GM18519 (cell line): ENCODE data around the gene SPHK2.
"Not testable (repeated sequence)": the region's sequence is repeated elsewhere in the genome, so short reads cannot be mapped to it uniquely, and the experiment has no call there.

Source experiments
- ATAC-seq: cut with Tn5 transposase; IDR thresholded peaks from one replicate; pipeline ENCODE4 v1.9.1; 2021; ENCODE audit warnings: mild to moderate bottlenecking, moderate library complexity; ENCODE audit not compliant: unreplicated experiment, low FRiP score

Gene SPHK2

DNA sequence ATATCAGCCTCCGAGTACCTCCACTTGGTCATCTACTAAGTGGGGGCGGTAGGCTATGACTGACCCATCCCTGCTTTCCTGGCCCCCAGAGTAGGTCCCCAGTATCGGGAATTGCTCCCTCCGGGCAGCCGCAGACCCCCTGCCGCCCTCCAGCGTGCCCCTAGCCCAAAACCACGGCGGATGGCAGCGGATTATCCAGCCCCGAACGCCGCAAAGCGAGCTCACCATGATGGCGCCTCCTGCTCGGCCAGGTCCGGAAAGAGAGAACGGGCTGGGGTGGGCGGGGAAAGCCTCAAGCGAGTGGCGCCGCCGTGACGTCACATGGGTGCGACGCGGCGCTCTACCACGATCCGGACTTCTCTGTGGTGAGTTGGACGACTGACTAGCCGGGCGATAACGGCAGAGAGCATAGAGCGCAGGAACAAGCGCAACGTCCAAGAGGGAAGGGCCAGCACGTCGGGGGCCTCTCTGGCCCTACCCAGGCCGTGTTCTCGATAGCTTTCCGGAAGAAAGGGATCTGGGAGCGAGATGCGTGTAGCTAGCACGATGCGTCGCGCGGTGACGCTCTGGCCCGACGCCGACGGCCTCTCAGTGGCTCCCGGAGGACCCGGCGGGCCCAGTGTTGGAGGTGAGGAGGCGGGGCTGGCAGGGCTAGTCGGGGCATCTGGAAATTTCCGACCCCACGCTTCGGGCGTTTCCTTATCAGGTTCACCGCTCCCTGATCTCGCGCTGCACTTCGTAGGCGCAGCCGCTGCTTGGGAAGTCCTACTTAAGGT is at the start of gene SPHK2, which contains the start of gene RPL18:
Gene SPHK2, plus strand, starts transcription at position 591 of the 776 bp plus-strand sequence. CDS start 1,009 bp downstream, outside the sequence.
Gene RPL18, minus strand, starts transcription at position 263 of the 776 bp plus-strand sequence. Its CDS starts 35 bp downstream, at position 228.
- peak; percentile 77 for ATAC-seq

DNA sequence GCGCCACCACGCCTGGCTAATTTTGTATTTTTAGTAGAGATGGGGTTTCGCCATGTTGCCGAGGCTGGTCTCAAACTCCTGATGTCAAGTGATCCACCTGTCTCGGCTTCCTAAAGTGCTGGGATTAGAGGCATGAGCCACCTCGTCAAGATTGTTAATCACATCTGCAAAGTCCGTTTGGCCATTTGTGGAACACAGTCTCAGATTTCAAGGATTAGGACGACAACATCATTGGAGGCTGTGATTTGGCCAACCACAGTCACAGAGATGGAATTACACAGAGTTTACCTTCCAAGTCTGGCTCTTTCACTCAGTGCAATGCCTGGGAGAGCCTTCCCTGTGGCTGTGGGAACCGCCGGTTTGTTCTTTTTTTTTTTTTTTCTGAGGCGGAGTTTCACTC is 49.5 kb upstream of the SPHK2 start:
- no peak for ATAC-seq

DNA sequence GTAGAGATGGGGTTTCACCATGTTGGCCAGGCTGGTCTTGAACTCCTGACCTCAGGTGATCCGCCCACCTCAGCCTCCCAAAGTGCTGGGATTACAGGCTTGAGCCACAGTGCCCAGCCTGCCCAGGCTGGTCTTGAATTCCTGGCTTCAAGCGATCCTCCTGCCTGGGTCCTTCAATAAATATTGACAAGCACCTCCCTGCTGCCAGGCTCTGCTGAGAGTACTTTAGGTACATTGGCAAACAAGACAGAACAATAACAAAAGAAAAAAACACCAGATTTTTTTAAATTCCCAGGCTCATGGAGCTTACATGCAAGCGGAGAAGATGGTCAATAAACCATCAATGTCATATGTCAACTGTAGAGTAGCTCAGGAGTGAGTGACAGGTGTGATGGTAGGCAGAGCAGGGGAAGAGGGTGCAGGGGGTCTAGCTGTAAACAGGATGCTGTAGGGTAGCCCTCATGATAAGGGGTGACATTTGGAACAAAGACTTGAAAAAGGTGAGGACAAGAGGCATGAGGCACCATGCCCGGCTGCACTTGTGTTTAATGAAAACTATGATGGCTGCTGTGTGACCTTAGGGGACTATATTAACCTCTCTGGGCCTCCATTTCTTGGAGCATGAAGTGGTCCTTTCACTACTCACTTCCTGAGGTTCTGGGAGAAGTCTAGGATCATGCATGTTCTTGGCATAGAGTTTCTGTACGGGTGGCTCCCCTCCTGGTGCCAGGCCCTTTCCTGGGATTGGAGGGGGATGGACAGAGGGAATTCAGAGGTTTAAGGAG is 47.7 kb upstream of the SPHK2 start:
- ATAC-seq: no peak

GRCh38 chr19:48573163-48573505 is 46.2 kb upstream of the SPHK2 start:
- no peak for ATAC-seq

DNA sequence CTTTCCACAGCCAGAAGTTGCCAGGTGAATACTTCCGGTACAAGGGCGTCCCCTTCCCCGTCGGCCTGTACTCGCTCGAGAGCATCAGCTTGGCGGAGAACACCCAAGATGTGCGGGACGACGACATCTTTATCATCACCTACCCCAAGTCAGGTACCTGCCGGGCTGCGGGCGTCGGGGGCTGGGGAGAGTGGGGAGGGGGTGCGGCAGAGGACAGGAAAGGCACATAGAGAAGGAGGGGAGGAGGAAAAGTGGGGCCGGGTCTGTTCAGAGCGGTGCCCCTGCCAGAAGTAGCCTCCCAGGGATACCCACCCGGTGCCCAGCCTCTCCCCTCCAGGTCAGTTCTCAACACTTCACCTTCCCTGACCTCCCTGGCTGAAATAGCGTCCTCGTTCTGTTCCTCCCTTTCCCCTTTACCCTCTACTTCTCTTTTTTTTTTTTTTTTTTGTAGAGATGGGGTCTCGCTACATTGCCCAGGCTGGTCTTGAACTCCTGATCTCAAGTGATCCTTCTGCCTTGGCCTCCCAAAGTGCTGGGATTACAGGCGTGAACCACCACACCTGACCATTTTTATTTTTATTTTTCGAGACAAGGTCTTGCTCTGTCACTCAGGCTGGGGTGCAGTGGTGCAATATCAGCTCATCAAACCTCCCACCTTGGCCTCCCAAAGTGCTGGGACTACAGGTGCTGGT is 43.2 kb upstream of the SPHK2 start:
- no peak for ATAC-seq

GRCh38 chr19:48577908-48578307 is 41.4 kb upstream of the SPHK2 start:
- ATAC-seq: not testable (repeated sequence)

- ATAC-seq: no peak
Observed at GRCh38 chr19:48578891-48579290, 40.4 kb upstream of the SPHK2 start.

DNA sequence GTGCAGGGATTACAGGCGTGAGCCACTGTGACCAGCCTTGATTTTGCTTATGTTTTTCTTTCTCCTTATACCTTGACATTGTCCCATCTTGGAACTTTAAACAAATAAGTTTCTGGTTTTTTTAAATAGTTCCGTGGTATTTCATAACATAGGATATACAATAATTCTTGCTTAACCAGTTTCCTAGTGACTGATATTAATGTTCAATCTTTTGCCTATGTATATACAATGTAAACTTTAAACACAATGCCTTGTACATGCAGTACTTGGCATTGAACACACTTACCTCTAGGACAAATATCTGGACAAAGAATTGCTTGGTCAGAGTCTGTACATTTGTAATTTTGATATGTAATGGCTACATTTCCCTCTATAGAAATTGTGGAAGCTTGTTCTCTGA is 37.1 kb upstream of the SPHK2 start:
- ATAC-seq: no peak

DNA sequence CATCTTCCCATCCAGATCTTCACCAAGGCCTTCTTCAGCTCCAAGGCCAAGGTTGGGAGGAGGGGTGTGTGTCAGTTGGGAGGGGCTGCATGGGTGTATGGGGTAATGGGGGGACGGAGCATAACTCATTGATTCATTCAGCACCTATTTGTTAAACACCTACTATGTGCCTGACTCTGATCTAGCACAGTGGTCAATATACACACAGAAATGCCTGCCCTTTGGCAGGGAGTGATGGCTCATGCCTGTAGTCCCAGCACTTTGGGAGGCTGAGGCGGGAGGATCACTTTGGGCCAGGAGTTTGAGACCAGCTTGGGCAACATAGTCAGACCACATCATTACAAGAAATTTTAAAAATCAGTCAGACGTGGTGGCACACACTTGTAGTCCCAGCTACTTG is 31.9 kb upstream of the SPHK2 start:
- no peak for ATAC-seq

- ATAC-seq: no peak
Observed at GRCh38 chr19:48588670-48589401, 30.5 kb upstream of the SPHK2 start.

- ATAC-seq: no peak
Observed at GRCh38 chr19:48591021-48591420, 28.3 kb upstream of the SPHK2 start.

DNA sequence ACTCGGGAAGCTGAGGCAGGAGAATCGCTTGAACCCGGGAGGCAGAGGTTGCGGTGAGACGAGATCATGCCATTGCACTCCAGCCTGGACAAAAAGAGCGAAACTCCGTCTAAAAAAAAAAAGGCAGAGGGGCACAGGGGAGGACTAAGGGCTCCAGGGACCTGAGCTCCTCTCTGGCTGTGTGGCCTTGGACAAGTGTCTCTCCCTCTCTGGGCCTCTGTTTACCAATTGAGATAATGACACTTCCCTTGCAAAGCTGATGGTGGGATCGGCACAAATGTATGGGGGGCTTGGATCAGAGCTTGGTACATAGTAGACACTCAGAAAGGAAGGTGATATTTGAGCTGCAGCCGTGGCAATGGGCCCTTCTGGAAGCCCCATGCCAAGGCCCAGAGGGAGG is 24.1 kb upstream of the SPHK2 start:
- ATAC-seq: no peak

DNA sequence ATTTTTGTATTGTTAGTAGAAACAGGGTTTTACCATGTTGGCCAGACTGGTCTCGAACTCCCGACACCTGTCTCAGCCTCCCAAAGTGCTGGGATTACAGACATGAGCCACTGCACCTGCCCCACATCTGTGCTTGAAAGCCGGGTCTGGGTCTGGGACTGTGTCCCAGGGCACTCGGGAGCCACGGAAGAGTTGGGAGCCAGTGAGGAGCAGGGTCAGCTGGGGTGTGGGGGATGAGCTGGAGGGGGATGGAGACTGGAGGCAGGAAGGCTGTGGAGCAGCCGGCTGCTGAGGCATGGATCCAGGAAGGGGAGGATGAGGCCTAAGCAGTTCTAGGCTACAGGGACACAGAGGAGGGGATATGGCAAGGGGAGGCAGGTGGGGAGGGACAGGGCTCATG is 23.5 kb upstream of the SPHK2 start:
- no peak for ATAC-seq

DNA sequence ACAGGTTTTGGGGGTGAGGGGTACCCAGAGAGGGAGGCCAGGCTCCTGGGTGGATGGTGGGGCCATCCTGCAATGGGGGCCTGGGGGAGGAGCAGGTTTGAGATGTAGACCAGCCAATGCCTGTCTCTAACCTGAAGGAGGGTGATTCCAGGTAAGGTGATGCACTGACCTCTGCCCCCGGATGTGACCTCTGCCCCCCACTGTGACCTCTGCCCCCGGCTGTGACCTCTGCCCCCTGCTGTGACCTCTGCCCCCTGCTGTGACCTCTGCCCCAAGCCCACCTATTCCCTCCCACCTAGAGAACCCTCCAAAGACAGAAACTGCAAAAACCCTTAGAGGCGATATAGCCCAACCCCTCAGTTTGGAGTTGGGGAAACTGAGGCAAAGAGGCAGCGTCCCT is 23.1 kb upstream of the SPHK2 start:
- no peak for ATAC-seq

DNA sequence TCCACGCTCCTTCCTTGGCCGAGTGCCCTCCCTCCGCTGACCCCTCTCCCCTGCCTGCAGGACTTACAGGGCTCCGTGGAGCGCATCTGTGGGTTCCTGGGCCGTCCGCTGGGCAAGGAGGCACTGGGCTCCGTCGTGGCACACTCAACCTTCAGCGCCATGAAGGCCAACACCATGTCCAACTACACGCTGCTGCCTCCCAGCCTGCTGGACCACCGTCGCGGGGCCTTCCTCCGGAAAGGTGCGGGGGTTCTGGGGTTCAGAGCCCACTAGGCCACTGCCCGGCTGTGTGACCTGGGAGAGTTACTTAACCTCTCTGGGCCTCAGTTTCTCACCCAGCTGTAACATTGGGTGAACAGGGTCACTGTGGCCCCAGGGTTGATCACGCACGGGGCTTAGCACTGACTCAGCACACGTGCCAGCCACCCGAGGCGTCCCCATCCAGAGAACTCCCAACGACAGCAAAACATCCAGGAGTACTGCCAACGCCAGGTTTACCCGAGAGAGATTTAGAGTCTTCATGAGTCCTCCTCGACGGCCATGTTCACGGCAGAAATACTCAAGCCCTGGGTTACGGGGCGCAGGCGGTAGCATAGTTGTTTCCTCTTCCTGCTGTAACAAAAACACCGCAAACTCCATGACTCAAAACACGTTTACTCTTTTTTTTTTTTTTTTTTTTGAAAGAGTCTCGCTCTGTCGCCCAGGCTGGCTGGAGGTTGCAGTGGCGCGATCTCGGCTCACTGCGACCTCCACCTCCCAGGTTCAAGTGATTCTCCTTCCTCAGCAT is 22.4 kb upstream of the SPHK2 start:
- no peak for ATAC-seq

- no peak for ATAC-seq
Observed at GRCh38 chr19:48598996-48599700, 20.2 kb upstream of the SPHK2 start.

- ATAC-seq: no peak
Observed at GRCh38 chr19:48600679-48601417, 18.5 kb upstream of the SPHK2 start.

GRCh38 chr19:48603001-48603400 is 16.3 kb upstream of the SPHK2 start:
- no peak for ATAC-seq
